ENCODE measurements around the gene CCDC8.

DNA sequence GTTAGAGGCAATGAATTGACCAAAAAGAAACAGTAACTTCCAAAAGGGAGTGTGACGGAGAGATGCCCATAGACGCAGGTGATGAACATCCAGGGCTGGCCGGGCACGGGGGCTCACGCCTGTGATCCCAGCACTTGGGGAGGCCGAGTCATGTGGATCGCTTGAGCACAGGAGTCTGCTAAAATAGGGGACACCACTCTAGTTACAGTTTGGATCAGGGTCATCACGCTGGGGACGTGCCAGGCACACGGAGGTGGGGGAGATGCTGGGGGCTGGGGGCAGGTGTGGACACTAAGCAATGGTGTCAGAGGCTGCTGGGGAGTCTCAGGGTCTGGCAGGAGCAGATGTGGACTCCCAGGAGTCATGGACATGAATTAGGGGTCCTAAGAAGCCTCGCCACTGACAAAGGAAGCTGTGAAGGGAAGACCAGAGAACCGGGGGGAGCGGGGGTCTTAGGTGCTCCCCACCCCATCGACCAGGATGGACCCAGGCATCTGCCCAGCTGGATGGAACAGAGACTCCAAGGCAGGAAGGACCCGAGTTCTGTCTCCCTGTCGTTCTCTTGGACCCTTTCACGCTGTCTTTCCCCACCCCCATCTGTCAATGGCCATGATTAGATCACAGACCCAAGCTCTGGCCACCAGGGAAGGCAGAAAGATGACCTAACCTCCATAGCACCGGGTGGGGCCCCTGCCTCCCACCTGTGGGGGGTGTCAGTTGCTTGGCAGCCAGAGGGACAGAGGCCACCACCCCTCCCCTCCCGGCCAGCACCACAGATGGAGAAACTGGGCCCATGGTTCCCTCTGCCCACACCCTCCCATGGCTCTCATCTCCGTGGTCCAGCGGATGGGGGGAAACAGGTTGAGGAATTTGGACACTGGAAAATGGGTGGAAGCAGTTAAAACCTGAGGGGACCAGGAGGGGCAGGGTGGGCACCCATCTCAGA lies 19.6 kb downstream of the CCDC8 start:
- TF ChIP-seq POLR2AphosphoS5 (IDR thresholded peaks at IDR 0.05; ENCODE audit: insufficient read depth, low read depth, low read length) (peak; percentile 10), EZH2 (IDR thresholded peaks at IDR 0.05; ENCODE audit: borderline replicate concordance, low read depth, low read length, severe bottlenecking) (no peak), POLR2A (IDR thresholded peaks at IDR 0.05; ENCODE audit: low read depth, low read length) (no peak), MYC (IDR thresholded peaks at IDR 0.05; ENCODE audit: low read depth, low read length) (no peak), FOS (IDR thresholded peaks at IDR 0.05; ENCODE audit: borderline replicate concordance, insufficient read depth, low read length) (no peak), JUN (IDR thresholded peaks at IDR 0.05; ENCODE audit: borderline replicate concordance, insufficient read depth, insufficient read length, low read depth) (no peak)
- TF ChIP-seq, protein P1, sequence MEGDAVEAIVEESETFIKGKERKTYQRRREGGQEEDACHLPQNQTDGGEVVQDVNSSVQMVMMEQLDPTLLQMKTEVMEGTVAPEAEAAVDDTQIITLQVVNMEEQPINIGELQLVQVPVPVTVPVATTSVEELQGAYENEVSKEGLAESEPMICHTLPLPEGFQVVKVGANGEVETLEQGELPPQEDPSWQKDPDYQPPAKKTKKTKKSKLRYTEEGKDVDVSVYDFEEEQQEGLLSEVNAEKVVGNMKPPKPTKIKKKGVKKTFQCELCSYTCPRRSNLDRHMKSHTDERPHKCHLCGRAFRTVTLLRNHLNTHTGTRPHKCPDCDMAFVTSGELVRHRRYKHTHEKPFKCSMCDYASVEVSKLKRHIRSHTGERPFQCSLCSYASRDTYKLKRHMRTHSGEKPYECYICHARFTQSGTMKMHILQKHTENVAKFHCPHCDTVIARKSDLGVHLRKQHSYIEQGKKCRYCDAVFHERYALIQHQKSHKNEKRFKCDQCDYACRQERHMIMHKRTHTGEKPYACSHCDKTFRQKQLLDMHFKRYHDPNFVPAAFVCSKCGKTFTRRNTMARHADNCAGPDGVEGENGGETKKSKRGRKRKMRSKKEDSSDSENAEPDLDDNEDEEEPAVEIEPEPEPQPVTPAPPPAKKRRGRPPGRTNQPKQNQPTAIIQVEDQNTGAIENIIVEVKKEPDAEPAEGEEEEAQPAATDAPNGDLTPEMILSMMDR (IDR thresholded peaks at IDR 0.05; ENCODE audit: extremely low read depth in 1 of 2, insufficient read depth in 1 of 2, low read depth in 1 of 2, low read length in 2 of 2), result no peak
- TF ChIP-seq, protein P2, sequence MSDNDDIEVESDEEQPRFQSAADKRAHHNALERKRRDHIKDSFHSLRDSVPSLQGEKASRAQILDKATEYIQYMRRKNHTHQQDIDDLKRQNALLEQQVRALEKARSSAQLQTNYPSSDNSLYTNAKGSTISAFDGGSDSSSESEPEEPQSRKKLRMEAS (IDR thresholded peaks at IDR 0.05; ENCODE audit: insufficient read depth, insufficient read length), result no peak
